Activated CD8-positive, alpha-beta memory T cell treated with anti-CD3 and anti-CD28 coated beads, Interleukin-2, amount 50 U/mL, for 48 hours (primary cell): Measurements from ENCODE around the gene SLC27A3.
A peak's percentile ranks its signal among the peaks of the same experiment; 100 is the strongest.

Source experiments
- DNase-seq: peaks from one replicate; pipeline ENCODE4 v3.0.0-alpha.2; 2020

SLC27A3 gene

GRCh38 chr1:153801028-153801625, 25.9 kb downstream of the SLC27A3 start:
- peak; percentile 44 for DNase-seq

- DNase-seq = peak; percentile 49
Measured at GRCh38 chr1:153801786-153802697, 26.8 kb downstream of the SLC27A3 start.

- no peak for DNase-seq
Measured at GRCh38 chr1:153803470-153804056, 28.4 kb downstream of the SLC27A3 start.

GRCh38 chr1:153804112-153804511, 28.9 kb downstream of the SLC27A3 start:
- no peak for DNase-seq

- peak; percentile 74 for DNase-seq
Measured at GRCh38 chr1:153805042-153805745, 30.0 kb downstream of the SLC27A3 start.

GRCh38 chr1:153805886-153806719, 30.9 kb downstream of the SLC27A3 start:
- no peak for DNase-seq

GRCh38 chr1:153816283-153816889, 41.2 kb downstream of the SLC27A3 start:
- no peak for DNase-seq

- DNase-seq = no peak
Measured at GRCh38 chr1:153818876-153819275, 43.7 kb downstream of the SLC27A3 start.

GRCh38 chr1:153827168-153827964, 52.2 kb downstream of the SLC27A3 start:
- DNase-seq = no peak
